SIG-M5 (cell line): ENCODE data around the gene TRAPPC1.
"Not testable (repeated sequence)": the region's sequence is repeated elsewhere in the genome, so short reads cannot be mapped to it uniquely, and the experiment has no call there.

Experiments used
- DNase-seq: peaks from one replicate; lab custom pipeline; 2025; lab: John Stamatoyannopoulos, UW

The TRAPPC1 gene, protein sequence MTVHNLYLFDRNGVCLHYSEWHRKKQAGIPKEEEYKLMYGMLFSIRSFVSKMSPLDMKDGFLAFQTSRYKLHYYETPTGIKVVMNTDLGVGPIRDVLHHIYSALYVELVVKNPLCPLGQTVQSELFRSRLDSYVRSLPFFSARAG

DNA sequence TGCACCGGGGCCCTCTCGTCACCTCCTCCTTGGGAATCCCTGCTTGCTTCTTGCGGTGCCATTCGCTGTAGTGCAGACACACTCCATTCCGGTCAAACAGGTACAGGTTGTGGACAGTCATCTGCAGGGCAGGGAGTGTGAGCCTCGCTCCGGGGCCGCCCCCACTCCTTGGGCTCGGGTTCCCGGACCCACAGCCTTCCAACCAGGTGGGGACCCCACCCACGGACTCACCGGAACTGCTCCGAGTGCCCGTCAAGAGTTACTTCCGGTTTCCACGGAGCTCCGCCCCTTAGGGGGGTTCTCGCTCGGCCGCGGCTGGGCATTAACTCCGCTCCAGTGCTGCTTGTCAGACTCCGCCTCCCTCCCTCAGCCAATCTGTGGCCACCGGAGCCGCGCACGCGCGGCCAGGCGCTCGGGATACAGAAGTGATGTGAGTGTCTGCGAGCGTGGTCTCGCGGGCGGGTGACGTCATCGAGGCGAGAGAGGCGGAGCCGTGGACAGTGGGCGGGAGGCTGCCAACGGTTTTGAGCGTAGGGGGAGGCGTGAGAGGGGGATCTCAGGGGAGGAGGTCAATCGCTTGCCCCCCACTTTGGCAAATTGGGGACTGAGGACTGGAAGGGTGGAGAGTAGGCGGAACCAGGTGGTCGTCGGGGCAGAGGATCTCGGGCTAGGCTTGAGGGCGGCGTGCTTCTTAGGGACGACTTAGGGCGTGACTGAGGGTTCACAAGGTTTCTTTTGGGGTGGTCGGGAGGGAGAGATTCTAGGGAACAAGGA is at the start of gene TRAPPC1, which contains the start of gene CNTROB:
Gene TRAPPC1 (minus strand): TSS at position 238 of the 774 bp plus-strand sequence. CDS start 117 bp downstream, at position 121.
Gene CNTROB (plus strand): TSS at position 498 of the 774 bp plus-strand sequence. CDS start 874 bp downstream, outside the sequence.
- peak; percentile 83 for DNase-seq

GRCh38 chr17:7977805-7978204 is 46.1 kb upstream of the TRAPPC1 start:
- DNase-seq: no peak

GRCh38 chr17:7977039-7977438 is 45.3 kb upstream of the TRAPPC1 start:
- DNase-seq: no peak

DNA sequence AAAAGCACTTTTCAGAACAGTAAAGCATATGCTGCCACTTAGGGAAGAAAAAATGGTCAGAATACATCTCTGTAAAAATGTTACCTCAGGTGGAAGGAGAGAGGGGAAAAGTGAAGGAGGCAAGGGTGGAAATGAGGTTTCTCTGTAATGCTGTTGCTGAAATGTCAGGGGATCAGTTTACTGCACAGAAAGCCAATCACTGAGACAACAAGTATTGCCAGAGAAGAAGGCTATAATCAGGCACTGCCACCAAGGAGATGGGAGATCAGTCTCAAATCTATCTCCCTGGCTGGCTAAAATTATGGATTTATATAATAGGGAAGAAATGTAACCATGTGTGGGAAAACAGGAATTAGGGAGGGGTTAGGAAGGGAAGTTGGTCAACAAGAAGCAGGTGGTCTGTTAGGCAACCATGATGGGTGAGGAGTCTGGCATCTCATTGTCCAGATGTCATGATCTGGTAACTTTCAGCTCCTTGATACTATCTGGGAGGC is 42.9 kb upstream of the TRAPPC1 start:
- DNase-seq: no peak

DNA sequence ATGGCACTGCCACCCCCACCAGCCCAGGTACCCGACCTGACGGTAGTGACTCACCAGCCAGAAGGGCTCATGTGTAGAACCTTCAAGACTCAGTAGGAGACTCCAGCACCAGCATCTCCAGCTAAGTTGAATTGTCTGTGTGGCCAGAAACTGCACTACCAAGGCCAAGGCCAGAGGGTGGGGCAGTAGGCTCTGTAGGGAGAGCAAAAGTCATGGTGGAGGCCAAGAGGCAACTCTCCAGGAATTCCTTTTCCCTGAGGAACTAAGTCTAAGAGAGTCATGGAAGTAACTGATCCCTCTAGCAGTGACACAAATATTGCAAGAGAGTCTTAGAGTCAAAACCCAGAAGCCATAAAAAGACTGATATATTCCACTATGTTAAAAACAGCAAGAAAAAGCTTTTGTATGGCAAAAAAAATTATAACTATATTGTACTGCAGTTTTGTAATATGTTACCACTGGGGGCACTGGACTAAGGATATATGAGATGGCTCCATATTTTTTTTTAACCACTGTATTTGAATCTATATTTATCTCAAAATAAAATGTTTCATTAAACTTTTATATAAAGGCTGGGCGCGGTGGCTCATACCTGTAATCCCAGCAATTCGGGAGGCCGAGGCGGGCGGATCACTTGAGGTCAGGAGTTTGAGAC is 40.5 kb upstream of the TRAPPC1 start:
- DNase-seq: no peak

DNA sequence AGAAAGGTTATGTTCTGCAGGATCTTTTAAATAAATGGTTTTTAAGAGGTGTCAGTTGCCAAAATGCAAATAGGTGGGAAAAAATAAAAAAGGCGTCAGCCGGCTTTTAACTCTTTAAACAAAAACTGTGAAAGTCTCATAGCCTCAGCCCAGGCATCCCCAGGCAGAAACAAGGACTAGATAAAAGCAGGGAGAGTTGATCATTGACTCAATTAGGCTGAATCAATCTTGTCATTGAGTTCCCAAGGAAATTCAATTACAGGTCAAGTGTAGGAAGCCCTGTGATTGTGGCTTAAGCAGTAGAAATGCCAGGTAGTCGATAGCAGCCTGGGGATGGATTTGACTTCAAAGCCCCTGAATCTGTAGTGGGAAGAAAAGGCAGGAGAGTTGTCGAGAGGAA is 39.9 kb upstream of the TRAPPC1 start:
- DNase-seq: no peak

DNA sequence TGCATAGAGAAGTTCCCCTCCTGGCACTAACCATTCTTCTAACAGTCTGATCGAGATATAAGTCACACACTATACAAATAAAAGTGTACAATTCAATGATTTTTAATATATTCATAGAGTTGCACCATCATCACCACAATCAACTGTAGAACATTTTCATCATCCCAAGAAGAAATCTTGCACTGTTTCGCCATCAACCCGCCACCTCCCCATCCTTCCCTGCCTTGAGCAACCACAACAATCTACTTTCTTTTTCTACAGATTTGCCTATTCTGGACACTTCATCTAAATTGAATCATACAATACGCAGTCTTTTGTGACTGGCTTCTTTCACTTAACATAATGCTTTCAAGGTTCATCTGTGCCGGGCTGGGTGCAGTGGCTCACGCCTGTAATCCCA is 37.7 kb upstream of the TRAPPC1 start:
- no peak for DNase-seq

GRCh38 chr17:7967751-7968150 is 36.0 kb upstream of the TRAPPC1 start:
- no peak for DNase-seq

GRCh38 chr17:7961421-7961820 is 29.7 kb upstream of the TRAPPC1 start:
- DNase-seq: no peak

GRCh38 chr17:7959503-7960253 is 27.9 kb upstream of the TRAPPC1 start:
- DNase-seq: no peak

- no peak for DNase-seq
Observed at GRCh38 chr17:7956228-7956965, 24.7 kb upstream of the TRAPPC1 start.

DNA sequence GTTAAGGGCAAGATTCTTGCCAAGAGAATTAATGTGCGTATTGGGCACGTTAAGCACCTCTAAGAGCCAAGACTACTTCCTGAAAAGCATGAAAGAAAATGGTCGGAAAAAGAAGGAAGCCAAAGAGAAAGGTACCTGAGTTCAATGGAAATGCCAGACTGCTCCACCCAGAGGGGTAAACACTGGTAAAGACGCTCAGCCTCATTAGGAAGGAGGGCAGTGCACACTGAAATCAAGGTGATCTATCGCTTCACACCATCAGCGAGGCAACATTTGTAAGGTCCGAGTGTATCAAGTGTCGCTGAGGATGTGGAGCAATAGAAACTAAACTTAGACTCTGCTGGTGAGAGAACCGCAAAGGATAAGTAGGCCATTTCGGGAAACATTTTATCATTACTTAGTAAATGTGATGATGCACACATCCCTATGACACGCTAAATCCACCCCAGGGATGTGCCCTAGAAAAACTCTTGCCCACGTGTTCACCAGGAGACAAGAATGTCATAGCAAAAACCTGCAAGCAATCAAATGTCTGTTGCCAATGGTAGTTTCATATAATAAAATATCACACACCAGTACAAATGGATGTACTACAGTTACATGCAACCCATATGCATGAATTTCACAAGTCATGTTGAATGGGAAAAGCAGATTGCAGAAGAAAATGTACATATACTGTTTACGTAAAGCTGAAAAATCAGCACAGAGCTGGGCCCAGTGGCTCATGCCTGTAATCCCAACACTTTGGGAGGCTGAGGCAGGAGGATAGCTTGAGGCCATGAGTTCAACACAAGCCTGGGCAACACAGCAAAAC is 23.9 kb upstream of the TRAPPC1 start:
- no peak for DNase-seq

DNA sequence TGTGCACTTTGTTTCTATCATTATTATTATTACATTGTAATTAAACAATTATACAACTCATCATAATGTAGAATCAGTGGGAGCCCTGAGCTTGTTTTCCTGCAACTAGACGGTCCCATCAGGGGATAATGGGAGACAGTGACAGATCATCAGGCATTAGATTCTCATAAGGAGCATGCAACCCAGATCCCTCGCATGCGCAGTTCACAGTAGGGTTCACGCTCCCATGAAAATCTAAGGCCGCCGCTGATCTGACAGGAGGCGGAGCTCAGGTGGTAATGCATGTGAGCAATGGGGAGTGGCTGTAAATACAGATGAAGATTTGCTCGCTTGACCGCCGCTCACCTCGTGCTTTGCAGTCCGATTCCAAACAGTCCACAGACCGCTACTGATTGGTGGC is 21.5 kb upstream of the TRAPPC1 start:
- not testable (repeated sequence) for DNase-seq

DNA sequence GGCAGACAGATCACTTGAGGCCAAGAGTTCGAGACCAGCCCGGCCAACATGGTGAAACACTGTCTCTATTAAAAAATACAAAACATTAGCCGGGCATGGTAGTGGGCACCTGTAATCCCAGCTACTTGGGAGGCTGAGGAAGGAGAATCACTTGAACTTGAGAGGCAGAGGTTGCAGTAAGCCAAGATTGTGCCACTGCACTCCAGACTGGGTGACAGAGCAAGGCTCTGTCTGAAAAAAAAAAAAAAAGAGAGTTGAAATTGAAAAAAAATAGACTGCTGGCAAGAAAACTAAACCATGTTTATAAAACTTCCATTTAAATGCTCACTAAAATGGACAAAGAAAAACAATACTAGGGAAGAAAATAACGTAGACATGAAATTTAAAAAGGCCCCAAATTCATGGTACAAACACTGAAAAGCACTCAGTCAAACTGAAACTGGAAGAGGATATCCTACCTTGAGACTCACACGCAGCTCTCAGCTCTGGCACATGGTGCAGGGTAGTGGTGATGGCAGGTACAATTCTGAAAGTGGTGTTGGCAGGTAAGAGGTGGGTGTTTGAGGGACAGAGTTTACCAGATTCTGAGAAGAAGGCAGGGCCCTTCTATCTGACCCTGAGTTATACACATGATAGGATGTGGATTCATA is 19.5 kb upstream of the TRAPPC1 start:
- no peak for DNase-seq

GRCh38 chr17:7950578-7950977 is 18.8 kb upstream of the TRAPPC1 start:
- DNase-seq: no peak

GRCh38 chr17:7947651-7948050 is 15.9 kb upstream of the TRAPPC1 start:
- DNase-seq: no peak

DNA sequence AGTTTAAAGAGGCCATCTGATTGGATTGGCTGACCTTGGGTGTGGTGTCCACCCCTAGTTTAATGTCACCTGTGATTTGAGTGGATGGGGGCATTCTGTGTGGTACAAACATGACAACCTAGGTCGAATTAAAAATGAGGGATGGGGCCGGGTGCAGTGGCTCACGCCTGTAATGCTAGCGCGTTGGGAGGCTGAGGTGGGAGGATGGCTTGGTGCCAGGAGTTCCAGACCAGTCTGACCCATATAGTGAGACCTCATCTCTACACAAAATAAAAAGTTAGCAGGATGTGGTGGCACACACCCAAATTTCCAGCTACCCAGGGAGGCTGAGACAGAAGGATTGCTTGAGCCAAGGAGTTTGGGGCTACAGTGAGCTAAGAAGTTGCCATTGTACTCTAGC is 14.7 kb upstream of the TRAPPC1 start:
- DNase-seq: no peak

- DNase-seq: no peak
Observed at GRCh38 chr17:7945651-7946050, 13.9 kb upstream of the TRAPPC1 start.

GRCh38 chr17:7944326-7944725 is 12.6 kb upstream of the TRAPPC1 start:
- no peak for DNase-seq

- no peak for DNase-seq
Observed at GRCh38 chr17:7943291-7943690, 11.5 kb upstream of the TRAPPC1 start.
